Activated CD8-positive, alpha-beta memory T cell treated with anti-CD3 and anti-CD28 coated beads, Interleukin-2, amount 50 U/mL, for 48 hours (primary cell): ENCODE data around the gene HDAC9.

Experiments used
- DNase-seq: peaks from one replicate; pipeline ENCODE4 v3.0.0-alpha.2; 2020

The HDAC9 gene

GRCh38 chr7:18753972-18754610, 258.5 kb downstream of the HDAC9 start:
- no peak for DNase-seq

GRCh38 chr7:18754766-18755165, 259.2 kb downstream of the HDAC9 start:
- no peak for DNase-seq

- DNase-seq = no peak
These were observed 260.2 kb downstream of the HDAC9 start for GRCh38 chr7:18755793-18756192.

- no peak for DNase-seq
These were observed 261.0 kb downstream of the HDAC9 start for GRCh38 chr7:18756378-18757050.

GRCh38 chr7:18760046-18760445, 264.5 kb downstream of the HDAC9 start:
- DNase-seq = no peak

- no peak for DNase-seq
These were observed 265.3 kb downstream of the HDAC9 start for GRCh38 chr7:18760631-18761445.

- DNase-seq = no peak
These were observed 266.6 kb downstream of the HDAC9 start for GRCh38 chr7:18762189-18762588.

- DNase-seq = no peak
These were observed 272.7 kb downstream of the HDAC9 start for GRCh38 chr7:18768256-18768655.

GRCh38 chr7:18770154-18770811, 274.7 kb downstream of the HDAC9 start:
- no peak for DNase-seq

GRCh38 chr7:18770822-18771221, 275.3 kb downstream of the HDAC9 start:
- DNase-seq = no peak

GRCh38 chr7:18771834-18772566, 276.5 kb downstream of the HDAC9 start:
- no peak for DNase-seq

GRCh38 chr7:18772567-18772965, 277.0 kb downstream of the HDAC9 start:
- DNase-seq = no peak

- no peak for DNase-seq
These were observed 281.8 kb downstream of the HDAC9 start for GRCh38 chr7:18777314-18777713.

GRCh38 chr7:18778594-18778993, 283.0 kb downstream of the HDAC9 start:
- no peak for DNase-seq

- no peak for DNase-seq
These were observed 284.7 kb downstream of the HDAC9 start for GRCh38 chr7:18780266-18780665.

GRCh38 chr7:18780938-18781337, 285.4 kb downstream of the HDAC9 start:
- DNase-seq = no peak

- DNase-seq = no peak
These were observed 290.7 kb downstream of the HDAC9 start for GRCh38 chr7:18786196-18786727.

GRCh38 chr7:18786796-18787195, 291.2 kb downstream of the HDAC9 start:
- no peak for DNase-seq

GRCh38 chr7:18788026-18788425, 292.5 kb downstream of the HDAC9 start:
- DNase-seq = no peak

- DNase-seq = no peak
These were observed 297.5 kb downstream of the HDAC9 start for GRCh38 chr7:18792871-18793595.

GRCh38 chr7:18796216-18796615, 300.7 kb downstream of the HDAC9 start:
- no peak for DNase-seq
